GM18526 (cell line): ENCODE results near the gene ARHGEF7.

ENCODE experiments used
- POLR2A ChIP-seq: IDR thresholded peaks from 3 replicates; pipeline ENCODE4 v1.6.1; 2011; ENCODE audit not compliant: insufficient read length; ENCODE audit errors: extremely low read depth

Gene ARHGEF7

DNA sequence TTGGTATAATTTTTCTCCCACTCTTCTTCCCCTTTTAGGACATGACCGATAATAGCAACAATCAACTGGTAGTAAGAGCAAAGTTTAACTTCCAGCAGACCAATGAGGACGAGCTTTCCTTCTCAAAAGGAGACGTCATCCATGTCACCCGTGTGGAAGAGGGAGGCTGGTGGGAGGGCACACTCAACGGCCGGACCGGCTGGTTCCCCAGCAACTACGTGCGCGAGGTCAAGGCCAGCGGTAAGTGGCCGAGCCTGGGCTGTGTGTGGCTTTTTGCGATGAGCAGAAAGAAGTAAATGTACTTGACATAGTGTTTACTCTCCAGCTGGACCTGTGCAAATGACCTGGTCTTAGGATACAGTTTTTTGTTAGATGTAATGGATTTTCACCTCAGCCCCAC is 102.5 kb downstream of the ARHGEF7 start:
- no peak for TF ChIP-seq POLR2A

DNA sequence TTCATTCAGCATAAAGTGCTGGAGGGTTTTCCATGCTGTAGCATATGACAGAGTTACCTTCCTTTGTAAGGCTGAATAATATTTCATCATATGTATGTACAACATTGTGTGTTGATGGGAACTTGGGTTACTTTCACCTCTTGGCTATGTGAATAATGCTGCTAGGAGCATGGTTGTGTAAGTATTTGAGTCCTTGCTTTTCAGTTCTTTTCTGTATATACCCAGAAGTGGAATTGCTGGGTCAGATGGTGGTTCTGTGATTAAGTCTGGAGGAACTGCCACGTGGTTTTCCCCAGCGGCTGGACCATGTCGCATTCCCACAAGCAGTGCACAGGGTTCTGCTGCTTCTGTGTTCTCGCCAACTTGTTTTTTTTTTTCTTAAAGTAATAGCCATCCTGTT is 104.2 kb downstream of the ARHGEF7 start:
- no peak for TF ChIP-seq POLR2A

DNA sequence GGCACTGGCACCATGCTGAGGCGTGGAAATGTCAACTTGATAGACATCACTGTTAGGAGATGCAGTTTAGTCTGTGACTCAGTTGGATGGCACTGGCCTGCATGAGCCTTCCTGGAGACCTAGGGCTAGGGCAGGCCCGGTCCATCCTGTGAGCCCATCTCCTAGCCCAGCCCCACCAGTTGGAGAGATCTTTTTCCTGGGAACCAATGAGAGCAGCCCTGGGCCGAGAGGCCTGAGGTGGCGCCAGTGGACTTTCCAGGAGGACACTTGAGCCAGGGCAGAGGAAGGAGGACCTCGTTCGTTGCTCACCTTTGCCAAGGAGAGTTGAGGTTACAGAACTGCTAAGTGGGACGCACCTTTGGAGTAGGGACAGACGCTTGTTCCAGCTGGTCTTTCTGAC is 104.8 kb downstream of the ARHGEF7 start:
- TF ChIP-seq POLR2A: no peak

DNA sequence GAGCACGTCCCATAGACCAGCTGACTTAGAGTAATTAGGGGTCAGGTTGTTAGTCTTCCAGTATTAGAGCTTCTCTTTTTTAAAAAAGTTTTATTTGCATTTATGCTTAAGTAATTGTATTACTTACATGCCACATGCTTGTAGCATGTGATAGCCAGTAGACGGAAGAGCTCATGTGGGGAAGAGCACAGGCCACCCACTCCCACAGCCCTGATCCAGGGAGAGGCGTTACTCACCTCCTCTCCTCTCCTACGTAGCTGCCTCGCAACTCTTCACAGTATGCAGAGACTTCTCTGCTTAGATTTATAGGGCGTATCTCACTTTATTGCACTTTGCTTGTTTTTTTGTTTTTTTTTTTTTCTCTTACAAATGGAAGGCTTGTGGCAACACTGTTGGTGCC is 110.1 kb downstream of the ARHGEF7 start:
- no peak for TF ChIP-seq POLR2A

DNA sequence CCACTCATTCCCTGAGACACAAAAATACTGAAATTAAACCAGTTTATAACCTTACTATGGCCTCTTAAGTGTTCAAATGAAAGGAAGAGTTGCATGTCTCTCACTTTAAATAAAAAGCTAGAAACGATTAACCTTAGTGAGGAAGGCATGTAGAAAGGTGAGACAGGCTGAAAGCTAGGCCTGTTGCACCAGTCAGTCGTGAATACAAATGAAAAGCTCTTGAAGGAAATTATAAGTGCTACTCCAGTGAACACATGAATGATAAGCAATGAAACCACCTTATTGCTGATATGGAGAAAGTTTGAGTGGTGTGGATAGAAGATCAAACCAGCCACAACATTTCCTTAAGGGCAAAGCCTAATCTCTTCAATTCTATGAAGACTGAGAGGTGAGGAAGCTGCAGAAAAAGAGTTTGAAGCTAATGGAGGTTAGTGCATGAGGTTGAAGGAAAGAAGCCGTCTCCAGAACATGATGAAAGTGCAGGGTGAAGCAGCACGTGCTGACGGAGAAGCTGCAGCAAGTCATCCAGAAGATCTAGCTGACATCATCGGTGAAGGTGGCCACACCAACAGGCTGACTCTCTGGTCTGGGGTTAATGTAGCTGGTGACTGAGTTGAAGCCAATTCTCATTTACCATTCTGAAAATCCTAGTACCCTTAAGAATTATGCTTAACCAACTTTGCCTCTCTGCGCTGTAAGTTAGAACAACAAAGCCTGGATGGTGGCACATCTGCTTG is 110.9 kb downstream of the ARHGEF7 start:
- TF ChIP-seq POLR2A: no peak

DNA sequence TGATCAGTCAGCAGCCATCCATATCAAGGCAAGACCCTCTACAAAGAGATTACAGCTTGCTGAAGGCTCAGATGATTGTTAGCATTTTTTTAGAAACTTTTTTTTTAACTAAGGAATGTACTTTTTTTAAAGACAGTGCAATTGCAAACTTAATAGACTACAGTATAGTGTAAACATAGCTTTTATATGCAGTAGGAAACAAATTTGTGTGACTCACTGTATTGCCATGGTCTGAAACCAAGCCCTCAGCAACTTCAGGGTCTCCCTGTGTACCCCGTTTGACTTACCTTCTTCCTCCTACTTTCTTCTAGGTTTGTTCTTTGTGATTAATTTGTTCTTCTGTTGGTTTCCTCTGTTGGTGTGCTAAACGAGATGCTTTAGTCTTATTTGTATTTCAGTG is 112.3 kb downstream of the ARHGEF7 start:
- no peak for TF ChIP-seq POLR2A

DNA sequence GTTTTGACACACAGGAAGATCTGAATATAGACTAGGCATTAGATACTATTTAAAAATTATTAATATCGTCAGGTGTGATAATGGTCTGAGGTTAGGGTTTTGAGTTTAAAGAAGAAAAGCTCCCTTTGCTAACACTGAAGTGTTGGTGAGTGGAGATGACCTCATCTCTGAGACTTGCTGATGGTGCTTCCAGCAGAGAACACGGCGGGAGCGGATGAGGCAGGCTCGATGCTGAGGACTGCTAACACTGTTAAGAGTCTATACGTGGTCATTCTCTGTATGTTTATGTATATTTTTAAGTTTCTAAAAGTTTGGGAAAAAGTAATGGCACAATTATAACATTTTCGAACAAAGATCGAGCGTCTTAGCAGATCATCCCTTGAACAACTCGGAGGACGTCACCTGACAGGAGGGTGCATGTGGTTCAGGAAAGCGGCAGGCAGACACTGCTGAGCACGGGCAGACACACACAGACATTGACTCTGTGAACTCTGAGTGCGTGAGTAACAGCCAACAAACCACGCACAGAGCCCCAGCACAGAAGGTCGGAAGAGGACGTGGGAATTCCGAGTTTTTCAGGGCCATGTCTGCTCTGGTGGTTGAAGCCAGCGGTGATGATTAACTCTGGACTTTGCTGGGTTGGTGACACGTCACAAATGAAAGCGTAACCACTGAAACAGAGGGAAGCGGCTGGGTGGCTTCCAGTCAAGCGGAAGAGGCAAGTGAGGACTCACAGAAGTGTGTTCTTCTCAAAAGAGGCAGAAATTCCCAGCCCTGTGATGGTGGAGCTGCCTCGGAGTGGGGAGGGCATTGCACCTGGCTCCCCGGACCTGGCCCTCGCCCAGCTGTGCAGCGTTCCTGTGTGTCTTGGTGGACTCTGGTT is 113.4 kb downstream of the ARHGEF7 start:
- TF ChIP-seq POLR2A: no peak

DNA sequence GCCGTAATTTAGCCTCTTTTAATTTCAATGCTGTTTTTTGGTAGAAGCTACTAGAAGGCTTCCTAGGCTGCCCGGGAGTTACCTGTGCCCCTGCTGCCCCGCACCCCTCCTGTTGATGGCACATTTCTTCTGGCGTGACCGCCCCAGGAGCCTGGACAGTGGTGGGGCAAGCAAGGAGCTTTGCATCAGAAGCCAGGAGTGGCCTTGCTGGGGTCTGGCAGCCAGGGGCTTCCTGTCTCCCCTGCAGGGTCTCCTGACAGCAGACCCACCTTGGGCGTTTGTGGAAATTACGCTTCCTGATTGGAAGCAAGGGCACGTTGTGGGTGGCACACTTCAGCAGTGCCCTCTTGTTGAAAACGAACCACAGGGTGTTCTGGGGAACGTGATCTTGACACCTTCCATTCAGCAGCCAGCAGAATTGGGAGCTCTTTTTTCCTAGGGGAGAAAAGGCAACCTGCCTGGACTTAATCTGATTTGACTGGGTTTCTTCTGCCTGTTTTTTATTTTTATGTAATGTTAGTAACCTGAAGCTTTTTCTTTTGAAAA is 115.3 kb downstream of the ARHGEF7 start:
- TF ChIP-seq POLR2A: no peak

DNA sequence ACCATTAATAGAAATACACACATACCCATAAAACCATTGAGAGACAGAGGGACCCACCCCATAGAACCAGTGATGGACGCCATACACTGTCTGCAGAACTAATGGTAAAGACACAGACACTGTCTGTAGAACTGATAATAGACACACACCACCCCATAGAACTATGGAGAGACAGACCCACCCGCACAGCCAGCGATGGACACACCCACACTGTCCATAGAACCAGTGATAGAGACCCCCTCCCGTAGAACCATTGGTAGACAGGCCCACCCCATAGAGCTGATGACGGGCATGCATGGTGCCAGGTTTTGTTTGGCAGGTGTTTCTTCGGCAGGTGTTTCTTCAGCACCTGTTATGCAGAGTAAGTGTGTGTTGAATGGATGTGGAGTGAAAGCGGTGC is 117.1 kb downstream of the ARHGEF7 start:
- no peak for TF ChIP-seq POLR2A

DNA sequence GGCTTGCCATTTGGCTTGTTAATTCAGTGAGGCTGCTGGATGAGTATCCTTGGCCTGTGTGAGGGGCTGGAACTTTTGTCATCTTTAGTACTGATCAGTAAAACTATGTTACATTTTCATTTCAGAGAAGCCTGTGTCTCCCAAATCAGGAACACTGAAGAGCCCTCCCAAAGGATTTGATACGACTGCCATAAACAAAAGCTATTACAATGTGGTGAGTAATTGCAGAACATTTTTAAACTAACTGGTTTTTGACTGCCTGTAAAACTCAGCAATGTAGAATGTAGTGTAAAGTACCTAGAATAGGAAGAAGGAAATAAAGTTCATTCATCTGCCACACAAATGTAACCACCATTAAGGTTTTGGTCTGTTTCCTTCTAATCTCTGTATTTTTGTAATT is 118.0 kb downstream of the ARHGEF7 start:
- TF ChIP-seq POLR2A: no peak

DNA sequence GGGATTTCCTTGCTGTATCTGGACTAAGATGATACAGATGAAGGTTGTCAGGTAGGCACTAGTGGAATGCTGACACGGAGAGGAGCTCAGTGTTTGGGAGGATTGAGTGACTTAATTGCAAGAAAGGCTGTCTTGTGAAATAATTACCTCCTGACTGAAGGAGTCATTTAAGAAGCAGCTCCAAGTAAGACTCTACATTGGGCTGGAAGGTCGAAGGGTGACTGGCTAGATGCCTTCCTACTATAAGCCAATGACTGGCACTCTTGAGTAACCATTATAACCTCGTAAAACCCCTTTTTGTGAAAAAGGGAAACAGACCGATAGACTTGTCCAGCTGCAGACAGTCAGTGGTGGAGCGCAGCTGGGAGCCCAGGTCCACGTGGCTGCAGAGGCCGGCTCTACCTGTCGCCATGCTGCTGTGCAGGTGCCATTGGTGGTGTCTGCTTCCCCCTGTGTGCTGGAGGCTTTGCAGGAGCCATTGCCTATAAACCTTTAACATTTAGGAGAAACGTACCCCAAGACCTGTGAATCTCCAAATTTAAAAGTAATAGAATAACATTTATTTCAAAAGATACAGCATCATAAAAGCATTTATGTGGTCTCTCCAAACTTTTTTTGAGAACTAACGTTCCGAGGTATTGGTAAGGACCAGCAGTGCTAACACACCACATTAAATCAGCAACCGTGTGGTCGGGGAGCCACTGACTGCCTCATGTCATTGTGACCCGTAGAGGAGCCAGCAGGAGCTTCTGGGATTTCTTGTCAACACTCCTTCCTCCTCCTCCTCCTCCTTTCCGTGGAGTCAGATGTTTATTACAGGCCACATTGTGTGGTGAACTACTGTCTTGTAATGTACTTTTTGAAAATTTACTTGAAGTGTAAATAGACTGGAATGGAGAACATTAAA is 124.9 kb downstream of the ARHGEF7 start:
- TF ChIP-seq POLR2A: no peak

DNA sequence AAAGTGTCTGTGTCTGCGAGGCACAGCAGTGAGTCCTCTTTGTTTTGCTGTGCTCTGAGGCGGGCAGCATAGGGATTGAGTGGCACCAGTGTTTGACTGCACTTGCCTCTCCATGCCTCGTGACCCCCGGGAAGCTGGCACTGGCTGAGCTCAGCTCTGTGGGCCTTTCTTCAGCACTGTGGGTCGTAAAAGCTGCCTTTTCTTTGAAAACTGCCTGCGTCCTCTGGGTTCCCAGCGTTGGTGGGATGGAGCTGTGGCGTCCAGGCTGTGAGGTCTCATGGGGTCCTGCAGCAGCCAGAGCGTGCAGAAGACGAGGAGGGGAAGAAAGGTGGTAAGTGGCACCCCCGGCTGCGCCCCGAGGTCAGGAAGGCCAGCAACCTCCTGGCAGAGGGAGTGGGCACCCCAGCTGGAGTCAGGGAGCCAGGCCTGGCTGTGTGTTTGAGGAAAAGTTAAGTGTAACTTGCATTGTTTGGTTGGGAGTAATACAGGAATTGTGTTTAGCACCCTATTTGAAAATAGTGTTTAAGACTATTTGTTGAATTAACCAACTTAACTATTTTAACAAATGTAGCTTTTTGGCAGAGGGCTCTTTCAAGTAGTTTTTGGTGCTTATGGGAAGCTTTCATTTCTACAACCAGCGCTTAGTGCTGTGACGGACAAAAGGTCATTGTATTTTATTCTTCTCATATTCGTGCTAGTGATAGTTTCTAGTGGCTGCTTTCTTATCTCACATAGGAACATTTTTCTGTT is 126.1 kb downstream of the ARHGEF7 start:
- no peak for TF ChIP-seq POLR2A

DNA sequence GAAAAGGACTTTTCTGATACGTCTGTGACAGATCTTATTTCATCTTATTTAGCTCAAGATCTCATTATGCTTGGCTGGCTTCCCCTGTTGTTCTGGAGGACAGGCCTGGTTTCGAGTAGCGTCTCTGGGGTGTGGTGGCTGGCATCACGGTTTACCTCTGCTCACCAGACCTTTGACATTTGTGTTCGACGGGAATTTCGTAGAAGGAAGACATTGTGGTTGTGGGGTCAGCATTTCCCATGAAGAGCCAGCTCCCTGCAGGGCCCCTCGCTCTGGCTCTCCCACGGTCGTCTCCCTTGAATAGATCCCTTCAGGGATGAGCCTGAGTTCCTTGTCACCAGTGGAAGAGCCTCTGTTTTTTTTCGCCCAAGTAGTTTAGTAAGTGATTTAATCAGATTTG is 126.8 kb downstream of the ARHGEF7 start:
- TF ChIP-seq POLR2A: no peak

DNA sequence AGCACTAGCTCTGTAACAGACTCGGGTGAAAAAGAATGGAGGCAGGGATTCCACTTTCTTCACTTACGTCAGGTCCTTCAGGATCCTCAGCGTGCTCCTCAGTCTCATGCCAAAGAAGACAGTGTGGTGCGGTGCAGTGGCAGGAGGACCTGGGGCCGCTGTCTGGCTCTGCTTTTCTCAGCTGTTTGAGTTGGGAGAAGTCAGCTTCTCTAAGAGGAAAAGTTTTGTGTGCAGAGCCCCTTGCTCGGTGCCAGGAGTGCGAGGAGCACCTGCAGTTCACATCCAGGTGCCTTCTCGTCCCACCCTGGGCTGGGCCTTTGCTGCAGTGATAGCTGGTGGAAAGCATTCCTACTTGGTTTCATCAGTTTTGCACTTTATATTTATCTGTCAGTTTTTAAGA is 127.5 kb downstream of the ARHGEF7 start:
- TF ChIP-seq POLR2A: no peak
